ENCODE results near the gene SERF2. TPM values are rescaled to one million over a fixed set of nuclear protein-coding genes. Genes with fewer than 3 reads are reported as not detected.
"Not testable (repeated sequence)": the region's sequence is repeated elsewhere in the genome, so short reads cannot be mapped to it uniquely, and the experiment has no call there.

The SERF2 gene
- 943 TPM for total RNA-seq
- long read RNA-seq, transcript SERF2-202 (3 exons, 506 nt) = minor isoform, 11 of 612 reads
- long read RNA-seq, transcript SERF2-201 (3 exons, 1,537 nt) = major isoform, 548 of 612 reads
- long read RNA-seq, transcript SERF2-212 (4 exons, 2,099 nt) = minor isoform, 20 of 612 reads
- long read RNA-seq, transcript SERF2-207 (2 exons, 582 nt) = minor isoform, 7 of 612 reads
- long read RNA-seq, partial matches to known transcripts = 0 of 612 reads
- long read RNA-seq, other reads (novel, unspliced or antisense) = 18 of 612 reads

DNA sequence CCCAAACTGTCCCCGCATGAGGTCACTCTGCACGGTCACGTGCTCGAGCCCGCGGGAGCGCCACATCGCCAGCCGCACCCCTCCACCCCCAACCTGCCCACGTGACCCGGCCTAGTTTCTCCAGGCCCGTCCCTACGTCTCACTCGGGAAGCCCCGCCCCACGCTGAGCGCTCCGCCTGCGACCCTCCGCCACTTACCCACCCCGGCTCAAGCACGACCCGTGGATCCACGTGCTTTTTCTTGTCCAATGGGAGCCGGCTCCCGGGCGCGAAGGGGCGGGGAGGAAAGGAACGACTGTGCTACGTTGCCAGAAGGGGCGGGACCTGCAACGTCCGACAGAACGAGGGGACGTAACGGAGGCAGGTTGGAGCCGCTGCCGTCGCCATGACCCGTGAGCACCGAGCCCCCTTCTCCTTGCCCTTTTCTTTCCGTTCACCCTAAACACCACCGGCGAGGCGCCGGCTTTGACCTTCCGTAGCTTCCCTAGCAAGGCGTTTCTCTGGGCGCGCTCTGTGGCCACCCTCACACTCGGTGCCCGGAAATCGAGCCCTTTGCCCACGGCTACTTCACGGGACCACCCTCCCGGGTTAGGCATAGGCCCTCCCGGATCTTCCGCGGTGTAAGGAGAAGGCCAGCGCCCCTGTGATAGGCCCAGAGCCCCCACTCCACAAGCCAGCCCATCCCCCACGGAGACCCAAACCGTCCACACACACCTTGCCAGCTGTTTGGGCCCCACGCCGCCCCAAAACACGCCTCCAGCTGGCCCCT, at the start of gene SERF2:
Gene SERF2 (plus strand): TSS at position 328 of the 768 bp plus-strand sequence. CDS start 57 bp downstream, at position 385.
- intact Hi-C loops (cut with DNase I) = no loop called here

DNA sequence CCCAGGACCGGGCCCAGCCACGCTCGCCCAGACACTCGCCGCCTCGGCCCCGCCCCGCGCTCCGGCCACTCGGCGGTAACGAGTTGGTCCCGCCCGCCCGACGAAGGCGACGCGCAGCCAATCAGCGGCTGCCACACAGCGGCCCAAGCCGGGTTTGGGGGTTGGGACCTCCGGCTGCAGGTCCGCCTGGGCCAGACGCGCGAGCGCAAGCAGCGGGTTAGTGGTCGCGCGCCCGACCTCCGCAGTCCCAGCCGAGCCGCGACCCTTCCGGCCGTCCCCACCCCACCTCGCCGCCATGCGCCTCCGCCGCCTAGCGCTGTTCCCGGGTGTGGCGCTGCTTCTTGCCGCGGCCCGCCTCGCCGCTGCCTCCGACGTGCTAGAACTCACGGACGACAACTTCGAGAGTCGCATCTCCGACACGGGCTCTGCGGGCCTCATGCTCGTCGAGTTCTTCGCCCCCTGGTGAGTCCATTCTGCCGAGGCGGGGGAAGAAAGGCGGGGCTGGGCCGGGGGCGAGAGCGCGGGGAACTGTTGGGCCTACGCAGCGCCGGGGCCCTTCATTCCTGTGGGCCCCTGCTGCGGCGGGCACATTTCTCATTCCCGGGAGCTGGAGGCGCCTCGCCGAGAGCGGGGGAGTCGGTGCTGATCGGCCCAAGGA, 45.7 kb upstream of the SERF2 start, which contains the start of gene PDIA3:
Gene PDIA3 (plus strand): TSS at position 194 of the 658 bp plus-strand sequence. CDS start 102 bp downstream, at position 296.
- peak; percentile 98 for DNase-seq (ENCODE audit: low spot score)
- intact Hi-C loops (cut with DNase I) = not testable (repeated sequence)

More for the DNA sequence above, at the start of gene SERF2:
- DNase-seq (ENCODE audit: low spot score) = peak; percentile 100

DNA sequence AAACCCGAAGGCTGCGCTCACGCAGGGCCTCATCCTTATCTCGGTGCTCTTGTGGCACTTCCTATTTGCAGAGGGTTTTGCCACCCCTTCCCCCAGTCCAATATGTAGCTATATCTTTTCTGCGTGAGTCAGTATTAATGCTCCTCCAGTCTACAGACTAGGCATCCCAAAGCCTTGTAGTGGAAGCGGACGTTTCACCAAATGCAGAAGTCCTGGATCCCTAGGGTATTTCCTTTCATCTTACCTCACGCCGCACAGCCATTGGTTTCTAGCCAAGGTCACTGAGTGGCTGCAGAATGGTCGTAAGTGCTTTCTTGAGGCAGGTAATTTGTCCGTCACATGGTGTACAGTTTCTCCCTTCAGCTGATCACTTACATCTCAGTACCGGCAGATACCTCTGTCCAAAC, 45.2 kb upstream of the SERF2 start:
- intact Hi-C loops (cut with DNase I); DNase-seq (ENCODE audit: low spot score): not testable (repeated sequence)

DNA sequence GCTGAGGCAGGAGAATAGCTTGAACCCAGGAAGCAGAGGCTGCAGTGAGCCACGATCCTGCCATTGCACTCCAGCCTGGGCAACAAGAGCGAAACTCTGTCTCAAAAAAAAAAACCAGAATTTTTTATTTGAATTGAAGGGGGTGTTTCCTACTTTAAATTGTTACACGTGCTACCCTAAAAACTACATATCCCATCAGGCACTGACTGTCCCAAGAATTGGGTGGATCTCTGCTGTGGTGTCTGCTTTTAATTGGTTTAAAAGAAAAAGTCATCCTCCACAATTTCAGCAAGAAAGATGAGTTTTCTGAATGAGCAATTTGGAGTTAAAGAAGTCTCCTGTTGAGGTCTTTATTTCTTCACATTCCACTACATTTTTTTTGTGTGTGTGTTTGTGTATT, 43.7 kb upstream of the SERF2 start:
- DNase-seq (ENCODE audit: low spot score) = no peak
- intact Hi-C loops (cut with DNase I) = no loop called here

DNA sequence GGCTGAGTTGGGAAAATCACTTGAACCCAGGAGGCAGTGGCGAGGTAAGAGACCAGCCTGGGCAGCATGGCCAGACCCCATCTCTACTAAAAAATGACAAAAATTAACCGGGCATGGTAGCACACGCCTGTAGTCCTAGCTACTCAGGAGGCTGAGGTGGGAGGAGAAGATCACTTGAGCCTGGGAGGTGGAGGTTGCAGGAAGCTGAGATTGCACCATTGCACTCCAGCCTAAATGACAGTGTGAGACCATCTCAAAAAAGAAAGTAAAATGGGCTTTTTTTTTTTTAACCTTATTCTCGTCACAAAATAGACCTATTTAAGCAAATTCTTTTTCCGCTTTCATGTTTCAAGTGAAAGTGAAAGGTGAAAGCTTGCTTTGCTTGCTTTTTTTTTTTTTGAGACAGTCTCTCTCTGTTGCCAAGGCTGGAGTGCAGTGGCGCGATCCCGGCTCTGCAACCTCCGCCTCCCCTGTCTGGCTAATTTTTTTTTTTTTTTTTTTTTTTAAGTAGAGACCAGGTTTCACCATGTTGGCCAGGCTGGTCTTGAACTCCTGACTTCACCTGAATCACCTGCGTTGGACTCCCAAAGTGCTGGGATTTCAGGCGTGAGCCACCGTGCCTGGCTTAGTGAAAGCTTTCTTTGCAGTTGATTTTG, 42.3 kb upstream of the SERF2 start:
- intact Hi-C loops (cut with DNase I) = no loop called here
- no peak for DNase-seq (ENCODE audit: low spot score)

DNA sequence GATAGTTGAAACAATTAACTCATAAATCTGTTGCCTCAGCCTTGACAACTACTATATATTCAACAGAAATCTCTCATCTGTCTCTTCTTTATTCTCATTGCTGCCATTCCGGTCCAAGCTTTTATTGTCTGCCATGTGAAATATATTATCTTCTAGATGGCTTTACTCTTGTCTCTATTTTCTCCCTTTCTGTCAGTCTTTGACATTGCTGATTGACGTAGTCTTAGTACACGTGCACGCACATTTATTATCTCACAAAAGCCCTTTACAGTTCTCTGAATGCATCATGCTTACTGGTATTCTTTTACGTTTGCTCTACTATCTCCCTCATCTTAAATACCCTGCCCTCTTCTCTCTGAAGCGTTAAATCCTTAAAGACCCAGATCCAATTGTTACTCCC, 40.2 kb upstream of the SERF2 start:
- intact Hi-C loops (cut with DNase I) = no loop called here
- DNase-seq (ENCODE audit: low spot score) = no peak

DNA sequence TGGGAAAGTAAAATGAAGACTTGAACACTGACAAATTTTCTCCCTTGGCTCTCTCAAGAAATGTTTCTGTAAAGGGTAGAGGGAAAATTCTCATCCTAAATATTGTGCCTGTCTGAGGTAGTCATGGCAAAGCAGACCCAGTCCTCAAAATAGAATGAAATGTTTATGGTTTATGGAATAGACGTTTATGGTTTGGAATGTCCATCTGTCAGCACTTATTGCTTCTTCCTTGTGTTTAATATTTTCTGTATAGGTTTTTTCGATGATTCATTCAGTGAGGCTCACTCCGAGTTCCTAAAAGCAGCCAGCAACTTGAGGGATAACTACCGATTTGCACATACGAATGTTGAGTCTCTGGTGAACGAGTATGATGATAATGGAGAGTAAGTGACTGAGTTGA, 29.3 kb upstream of the SERF2 start:
- intact Hi-C loops (cut with DNase I) = no loop called here
- no peak for DNase-seq (ENCODE audit: low spot score)

DNA sequence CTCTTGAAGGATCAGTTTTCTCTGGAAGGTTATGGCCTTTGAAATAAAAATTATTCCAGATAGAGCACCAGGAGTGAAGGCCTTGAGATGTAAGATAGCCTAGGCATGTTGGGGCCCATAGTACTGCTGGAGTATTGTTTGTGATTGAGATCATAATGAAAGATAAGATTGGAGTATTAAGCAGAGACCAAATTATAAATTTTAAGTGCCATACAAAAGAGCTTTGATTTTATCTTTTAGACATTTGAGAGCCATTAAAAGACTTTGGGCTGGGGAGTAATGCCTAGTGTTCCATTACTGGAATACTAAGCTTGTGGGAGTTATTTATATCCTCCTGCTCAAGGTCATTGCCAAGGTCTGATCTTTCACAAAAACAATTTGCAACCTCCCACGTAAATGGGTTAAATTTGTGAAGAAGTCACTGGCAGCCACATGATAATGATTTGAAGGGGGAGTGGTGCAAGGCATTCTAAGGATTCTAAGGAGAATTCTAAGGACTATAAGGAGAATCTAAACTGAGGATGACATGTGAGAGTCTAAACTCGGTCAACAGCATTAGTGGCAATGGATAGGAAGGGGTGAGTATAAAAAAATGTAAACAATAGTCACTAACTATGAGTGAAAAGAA, 28.2 kb upstream of the SERF2 start:
- intact Hi-C loops (cut with DNase I) = no loop called here
- no peak for DNase-seq (ENCODE audit: low spot score)

DNA sequence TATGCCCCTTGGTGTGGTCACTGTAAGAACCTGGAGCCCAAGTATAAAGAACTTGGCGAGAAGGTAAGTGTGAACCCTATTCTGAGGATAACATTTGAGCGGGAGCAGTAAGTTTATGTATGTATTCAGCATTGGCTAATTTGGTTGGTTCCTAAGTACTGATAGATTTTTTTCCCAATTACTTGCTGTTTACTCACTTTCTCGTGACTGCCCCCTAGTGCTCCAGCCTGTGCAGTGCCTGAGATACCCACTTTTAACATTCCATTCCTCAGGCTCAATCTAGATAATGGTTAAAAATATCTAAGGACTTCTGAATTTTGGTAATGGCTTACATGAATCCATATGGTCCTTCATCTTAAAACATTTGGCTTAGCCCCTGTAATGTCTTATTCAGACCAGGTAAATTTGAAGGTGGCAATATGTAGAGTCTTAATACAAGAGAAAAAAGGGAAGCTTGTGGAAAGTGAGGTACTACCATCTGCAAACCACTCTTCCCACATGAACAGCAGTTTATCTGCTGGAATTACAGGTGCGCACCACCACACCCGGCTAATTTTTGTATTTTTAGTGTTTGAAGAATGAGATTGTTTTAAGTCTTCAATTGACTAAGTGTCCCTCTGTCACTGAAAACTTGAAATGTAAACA, 22.4 kb upstream of the SERF2 start:
- intact Hi-C loops (cut with DNase I) = no loop called here
- DNase-seq (ENCODE audit: low spot score) = no peak

DNA sequence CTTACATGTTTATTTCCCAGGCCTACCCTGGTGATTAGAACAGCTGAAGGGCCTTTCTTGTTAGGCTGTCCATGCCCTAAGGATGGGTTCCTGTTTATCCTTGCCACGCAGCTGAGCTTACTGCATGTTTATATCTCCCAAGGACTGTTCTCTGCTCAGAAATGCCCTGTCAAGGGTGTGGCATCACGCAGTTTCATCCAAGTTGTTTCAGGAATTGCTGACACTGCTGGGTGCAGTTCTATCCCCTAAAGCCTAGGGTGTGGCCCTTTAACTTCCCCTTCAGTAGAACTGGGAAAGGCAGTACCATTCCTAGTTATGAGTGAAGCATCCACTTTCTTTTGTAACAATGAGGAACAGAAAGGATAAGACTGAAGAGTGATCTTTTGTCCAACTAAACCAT, 20.3 kb upstream of the SERF2 start:
- intact Hi-C loops (cut with DNase I) = no loop called here
- DNase-seq (ENCODE audit: low spot score) = no peak

DNA sequence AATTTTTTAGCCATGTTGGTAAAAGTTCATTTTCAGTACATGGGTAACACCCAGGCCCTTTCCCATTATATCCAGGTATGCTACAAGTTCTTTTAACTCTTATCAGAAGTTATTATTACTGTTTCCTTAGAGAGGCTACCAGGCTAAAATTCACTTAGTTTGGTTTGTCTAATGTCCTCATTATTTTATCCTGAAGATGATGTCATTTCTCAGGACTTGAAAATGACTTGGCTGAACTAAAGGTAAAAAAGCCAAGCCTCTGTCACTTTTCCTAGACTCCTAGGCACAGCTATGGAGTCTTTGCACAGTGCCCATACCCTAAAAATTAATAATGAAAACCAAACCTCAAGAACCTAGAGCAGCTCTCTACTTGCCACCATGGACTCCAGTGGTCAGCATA, 19.5 kb upstream of the SERF2 start:
- no peak for DNase-seq (ENCODE audit: low spot score)
- intact Hi-C loops (cut with DNase I) = no loop called here

DNA sequence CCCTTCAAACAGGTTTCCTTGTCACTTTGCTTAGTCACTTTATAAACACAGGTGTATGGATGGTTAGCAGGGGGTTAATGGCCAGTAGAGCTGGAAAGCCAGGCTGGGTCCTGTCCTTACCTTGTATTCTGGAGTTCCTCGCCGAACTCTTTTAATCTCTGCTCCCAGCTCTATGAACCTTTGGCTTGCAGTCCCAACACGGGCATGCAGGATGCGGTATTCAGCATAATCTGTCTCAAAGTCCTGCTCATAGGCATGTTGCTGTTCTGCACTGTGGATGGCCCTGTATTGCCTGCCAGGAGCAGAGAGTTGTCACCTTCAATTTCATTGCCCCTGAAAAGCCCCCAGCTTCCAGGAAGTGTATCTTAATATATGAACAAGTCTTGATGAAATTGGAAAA, 18.1 kb upstream of the SERF2 start:
- DNase-seq (ENCODE audit: low spot score) = no peak
- intact Hi-C loops (cut with DNase I) = no loop called here

DNA sequence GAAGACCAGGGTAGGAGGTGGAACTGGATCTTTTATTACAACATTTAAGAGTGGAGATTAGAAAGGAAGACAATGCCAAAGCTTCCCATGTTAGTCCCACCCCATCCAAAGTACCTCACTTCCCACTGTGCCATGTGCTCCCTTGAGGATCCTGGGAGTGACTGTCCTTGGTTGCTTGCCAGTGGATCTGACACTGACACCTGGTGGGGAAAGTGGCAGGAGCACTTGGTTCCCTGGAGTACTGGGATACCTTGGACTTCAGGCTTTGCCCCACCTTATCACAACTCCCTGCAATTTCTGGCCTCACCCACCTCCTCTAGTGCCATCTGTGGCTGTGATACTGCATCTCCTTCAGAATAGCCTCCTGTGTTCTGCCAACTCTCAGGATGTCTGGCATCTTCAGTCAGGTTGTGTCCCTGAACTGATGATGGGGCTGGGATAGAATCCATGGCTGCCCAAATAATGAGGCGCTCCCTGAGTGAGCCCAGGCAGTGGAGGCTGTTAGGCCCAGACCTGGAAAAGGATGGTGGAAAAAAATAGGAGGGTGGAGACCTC, 16.6 kb upstream of the SERF2 start:
- intact Hi-C loops (cut with DNase I) = no loop called here
- DNase-seq (ENCODE audit: low spot score) = no peak

DNA sequence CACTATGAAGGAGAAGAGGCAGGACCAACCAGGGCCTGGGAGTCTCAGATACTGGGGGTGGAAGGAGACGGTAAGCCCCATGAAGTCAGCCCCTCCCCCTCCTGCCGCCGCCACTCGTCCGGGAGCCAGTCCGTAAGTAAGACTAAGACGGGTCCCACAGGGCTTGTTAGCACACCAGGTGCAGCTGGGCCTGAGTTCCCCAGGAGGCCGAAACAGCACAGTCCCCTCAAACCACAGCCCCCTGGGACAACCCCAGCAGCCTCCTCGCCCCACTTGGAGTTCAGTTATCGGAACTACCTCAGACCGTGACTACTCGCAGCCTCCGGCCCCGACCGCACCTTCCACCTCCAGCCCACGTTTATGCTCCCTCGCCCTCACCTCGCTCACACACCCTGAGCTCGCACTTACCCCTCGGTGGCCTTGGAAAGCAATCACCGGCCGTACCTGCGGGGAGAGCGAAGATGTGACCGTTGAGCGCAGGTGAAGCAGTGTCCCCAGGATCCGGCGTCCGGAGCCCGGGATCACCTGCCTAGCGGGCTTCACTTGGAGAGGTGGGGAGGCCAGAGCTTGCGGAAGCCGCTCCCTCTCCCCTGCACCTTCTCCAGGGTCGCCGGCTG, 15.9 kb upstream of the SERF2 start:
- intact Hi-C loops (cut with DNase I) = no loop called here
- no peak for DNase-seq (ENCODE audit: low spot score)

DNA sequence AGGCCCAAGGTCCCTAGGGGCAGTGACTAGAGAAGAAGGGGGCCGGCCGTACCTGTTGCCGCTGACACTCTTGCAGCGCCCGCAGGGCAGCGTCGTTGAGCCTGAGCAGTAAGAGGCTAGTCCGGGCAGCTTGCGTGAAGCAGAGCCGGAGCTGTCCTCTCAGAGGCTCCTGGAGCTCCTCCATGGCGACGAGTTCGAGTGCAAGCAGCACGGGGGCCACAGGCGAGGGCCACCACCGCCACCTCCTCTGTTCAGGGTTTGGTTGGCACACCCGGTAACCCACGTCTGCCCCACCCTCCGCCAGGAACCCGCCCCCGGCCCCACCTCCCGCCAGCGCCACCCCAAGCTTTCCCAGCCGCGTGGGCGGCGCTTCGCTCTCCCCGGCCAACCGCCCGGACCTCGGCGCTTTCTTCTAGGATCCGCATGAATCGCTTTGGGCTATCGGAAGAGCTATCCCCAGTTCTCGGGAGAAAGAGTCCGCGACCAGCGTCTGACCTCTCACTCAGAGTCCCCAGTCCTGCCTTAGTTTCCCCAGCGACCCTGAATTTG, 15.3 kb upstream of the SERF2 start, which contains the start of gene ELL3:
Gene ELL3 (minus strand): TSS at position 249 of the 549 bp plus-strand sequence. CDS start 65 bp downstream, at position 184.
- intact Hi-C loops (cut with DNase I) = no loop called here
- DNase-seq (ENCODE audit: low spot score) = peak; percentile 92

DNA sequence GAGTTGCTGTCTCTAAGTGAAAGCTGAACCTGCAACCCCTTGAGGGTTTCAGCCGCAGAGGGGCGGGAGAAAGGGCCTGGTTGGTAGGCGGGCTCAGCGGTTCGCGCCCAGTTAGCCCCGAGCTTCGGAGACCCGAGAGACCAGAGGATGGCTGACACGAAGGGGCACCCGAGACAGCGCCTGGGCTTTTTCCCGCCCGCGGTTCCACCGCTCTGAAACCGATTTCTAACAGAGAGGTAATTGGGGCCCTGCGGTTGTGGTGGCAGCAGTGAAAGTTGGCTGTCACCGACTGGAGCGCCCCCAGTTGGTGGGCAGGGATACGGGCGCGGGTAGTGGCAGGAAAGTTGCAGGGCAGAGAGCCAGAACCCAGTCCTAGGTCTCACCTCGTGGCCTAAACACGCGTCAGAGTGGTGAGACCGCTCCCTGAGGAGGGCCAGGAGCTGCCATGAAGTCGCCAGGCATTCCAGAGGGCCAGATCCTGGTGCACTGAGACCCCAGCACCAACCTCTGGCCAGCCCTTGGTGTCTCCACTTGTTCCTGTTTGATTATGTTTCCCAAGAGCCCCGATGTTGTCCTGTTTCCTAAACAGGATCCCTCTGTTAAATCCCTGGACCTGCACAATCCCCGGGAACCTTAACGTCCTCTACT, 14.7 kb upstream of the SERF2 start:
- peak; percentile 86 for DNase-seq (ENCODE audit: low spot score)
- intact Hi-C loops (cut with DNase I) = no loop called here

DNA sequence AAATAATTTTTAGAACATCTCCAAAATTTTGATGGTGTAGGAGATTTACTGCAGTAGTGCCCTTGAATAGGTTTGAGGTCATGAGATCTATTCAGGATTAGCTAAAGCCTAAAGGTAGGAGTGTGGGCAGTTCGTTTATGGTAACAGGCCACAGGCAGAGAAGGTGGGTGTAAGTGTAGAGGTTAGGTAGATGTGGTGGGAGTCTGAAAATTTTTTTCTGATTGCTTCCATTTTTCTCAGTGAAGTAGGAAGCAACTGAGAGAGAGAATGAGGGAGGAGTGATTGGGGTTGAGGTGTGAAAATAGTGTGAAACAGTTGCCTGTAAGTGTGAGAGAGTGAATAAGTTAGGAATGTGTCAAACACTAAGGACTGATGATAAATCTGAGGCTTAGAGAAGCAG, 13.1 kb upstream of the SERF2 start:
- DNase-seq (ENCODE audit: low spot score) = no peak
- intact Hi-C loops (cut with DNase I) = no loop called here

DNA sequence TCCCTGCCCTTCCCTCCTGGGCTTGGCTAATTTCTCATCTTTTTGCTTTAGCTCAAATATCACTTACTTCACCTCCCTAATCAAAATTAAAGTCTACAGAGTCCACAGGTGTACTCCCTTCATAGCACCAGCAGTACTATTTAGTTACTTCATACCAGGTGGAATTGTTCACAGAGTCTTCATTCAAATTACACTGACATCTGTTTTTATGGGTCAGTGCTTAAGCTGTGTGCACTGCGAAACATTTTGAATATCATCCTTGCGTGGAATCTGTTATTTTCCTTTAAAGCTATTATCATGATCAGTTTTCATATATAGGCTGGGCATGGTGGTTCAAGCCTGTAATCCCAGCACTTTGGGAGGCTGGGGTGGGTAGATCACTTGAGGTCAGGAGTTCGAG, 2.7 kb upstream of the SERF2 start:
- DNase-seq (ENCODE audit: low spot score) = no peak
- intact Hi-C loops (cut with DNase I) = no loop called here
